Erythroblast (primary cell): ENCODE results near the gene SRP14.

Experiments
- GATA1 ChIP-seq: IDR thresholded peaks from 2 replicates; pipeline ENCODE4 v1.6.1; 2011; ENCODE audit warnings: low read depth, mild to moderate bottlenecking, control low read depth, low read length, moderate library complexity
- POLR2A ChIP-seq: IDR thresholded peaks from 2 replicates; pipeline ENCODE4 v1.6.1; 2011; ENCODE audit warnings: mild to moderate bottlenecking, low read length

- TF ChIP-seq POLR2A (no peak), GATA1 (no peak)
These were observed 30.5 kb upstream of the SRP14 start for GRCh38 chr15:40069178-40070165.
